Stimulated activated CD4-positive, alpha-beta T cell treated with anti-CD3 and anti-CD28 coated beads, TNF-alpha, amount 100 ng/mL, for 1 hour (primary cell): ENCODE measurements around the gene ABR.
"Not testable (repeated sequence)": the region's sequence is repeated elsewhere in the genome, so short reads cannot be mapped to it uniquely, and the experiment has no call there.

Experiments
- DNase-seq, 3 donors: peaks; one replicate each; pipeline ENCODE4 v3.0.0-alpha.2; 2020; ENCODE audit warnings: low read depth in 3 of 3, low spot score in 1 of 3

ABR gene

DNA sequence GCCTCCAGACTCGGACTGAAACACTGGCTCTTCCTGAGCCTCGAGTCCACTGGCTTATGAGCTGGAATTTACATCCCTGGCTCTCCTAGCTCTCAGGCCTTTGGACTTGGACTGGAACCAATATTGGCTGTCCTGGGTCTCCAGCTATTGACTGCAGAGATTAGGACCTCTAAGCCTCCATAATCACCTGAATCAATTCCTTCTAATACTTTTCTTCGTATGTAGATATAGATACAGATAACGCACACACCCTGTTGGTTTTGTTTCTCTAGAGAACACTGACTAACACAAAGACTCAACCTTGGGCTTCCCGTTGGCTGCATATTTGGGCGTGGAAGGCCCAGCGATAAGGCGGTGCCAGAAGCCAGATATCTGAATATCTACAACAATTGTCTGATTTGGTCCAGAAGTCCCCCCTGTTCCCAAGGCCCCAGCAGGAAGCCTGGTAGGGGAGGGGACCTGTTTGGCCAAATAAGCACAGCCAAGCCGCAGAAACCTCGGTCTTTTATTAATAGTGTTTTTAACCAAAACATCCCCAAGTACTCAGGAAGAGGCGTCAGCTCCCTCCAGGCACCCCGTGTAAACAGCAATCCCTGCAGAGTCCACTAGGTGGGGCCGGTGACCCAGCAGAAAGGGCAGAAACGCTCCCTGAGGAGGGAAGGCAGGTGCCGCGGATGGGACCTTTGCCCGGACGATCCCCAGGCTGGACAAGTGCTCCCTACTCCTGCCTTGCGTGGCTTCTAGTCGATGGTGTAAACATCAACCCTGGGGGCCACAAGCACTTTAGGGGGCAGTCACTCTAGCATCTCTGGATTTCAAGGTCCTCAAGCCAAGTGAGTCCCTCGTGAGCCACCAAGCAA, 57.0 kb downstream of the ABR start:
- DNase-seq: peak; percentile 47 to 80 (median 64)

DNA sequence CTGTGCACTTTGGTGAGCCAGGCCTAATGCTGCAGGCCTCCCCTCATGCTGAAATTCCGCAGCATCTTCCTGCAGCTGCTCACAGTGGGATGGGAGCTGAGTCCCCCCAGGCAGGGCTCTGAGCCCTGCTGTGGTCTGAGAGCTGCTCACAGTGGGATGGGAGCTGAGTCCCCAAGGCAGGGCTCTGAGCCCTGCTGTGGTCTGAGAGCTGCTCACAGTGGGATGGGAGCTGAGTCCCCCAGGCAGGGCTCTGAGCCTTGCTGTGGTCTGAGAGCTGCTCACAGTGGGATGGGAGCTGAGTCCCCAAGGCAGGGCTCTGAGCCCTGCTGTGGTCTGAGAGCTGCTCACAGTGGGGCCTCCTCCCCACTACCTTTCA, 58.4 kb downstream of the ABR start:
- DNase-seq: not testable (repeated sequence)

DNA sequence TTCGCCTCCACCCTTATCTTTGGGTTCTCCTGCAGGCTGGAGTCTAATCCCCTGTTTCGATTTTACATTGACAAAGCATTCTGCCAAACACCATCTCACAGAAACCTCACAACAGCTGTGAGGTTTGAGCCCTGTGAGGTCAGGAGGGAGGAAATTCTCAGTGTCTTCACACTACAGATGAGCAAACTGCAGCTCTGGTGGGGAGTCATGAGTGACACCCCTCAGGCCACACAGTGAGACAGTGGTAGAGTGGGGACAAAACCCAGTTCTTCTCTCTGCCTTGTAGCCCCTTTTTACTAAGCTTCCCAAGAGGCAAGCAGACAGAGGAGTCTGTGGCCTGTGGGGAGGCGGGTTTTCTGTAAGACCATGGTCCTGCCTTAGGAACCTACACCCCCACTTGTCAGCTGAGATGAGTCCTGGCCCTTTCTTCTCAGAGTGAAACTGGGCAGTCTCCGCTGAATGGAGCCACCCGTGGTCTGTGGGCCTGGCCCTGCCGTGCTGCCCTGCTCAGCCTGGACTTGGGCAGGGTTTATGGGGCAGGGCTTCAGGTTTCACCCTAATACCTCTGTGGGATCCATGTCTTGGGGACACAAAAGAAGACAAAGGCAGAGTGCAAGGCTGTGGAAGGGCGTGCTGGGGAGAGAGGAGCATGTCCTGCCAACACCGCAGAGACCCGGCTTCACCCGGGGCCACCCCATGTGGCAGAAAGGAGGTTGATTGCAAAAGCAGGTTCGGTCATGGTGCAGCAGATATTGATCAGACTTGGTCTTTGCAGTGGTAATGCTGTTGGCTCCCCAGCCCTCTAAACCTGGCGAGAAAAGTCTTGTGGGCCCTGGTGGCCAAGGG, 59.0 kb downstream of the ABR start:
- DNase-seq: no peak

DNA sequence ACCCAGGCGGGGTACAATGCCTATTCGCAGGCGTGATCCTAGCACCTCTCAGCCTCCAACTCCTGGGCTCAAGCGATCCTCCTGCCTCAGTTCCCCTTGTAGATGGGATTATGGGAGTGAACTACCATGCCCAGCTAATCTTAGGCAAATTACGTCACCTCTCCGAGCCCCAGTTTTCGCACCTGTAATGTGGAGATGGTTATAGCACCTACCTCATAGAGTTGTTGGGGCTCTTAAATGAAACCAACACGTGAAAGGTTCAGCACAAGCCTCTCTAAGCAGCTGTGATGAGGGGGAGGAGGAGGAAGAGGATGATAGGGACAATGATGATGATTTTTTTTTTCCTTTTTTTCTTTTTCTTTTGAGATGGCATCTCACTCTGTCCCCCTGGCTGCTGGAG, 59.9 kb downstream of the ABR start:
- no peak for DNase-seq

DNA sequence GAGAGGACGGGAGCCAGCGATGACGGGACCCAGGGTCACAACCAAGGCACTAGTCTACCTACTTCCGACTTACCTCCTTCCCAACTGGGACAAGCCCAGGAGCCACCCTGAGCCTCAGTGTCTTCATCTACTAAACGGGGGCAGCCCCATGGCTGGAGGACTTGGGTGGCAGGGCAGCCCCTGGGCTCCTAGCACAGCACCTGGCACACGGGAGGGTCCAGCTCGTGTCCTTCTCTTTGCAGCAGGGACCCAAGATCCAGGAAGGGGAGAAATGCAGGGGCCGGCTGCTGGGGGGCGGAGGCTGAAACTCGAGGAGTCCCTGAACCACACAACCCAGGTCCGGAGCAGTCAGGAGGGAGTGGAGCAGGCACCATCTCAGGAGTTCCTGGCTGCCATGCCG, 63.2 kb downstream of the ABR start:
- DNase-seq: no peak

DNA sequence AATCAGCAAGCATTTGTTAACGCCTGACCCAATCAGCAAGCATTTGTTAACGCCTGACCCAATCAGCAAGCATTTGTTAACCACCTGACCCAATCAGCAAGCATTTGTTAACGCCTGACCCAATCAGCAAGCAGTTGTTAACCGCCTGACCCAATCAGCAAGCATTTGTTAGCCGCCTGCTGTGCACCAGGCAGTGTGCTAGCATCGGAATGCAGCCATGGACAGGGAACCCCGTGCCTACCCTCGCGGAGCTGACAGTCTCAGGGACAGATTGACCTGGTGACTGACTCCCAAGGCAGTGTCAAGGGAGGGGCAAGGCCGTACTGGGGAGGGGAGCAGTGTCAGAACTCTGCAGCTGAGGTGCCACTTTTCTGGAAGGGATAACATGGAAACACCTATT, 66.9 kb downstream of the ABR start:
- DNase-seq: no peak

DNA sequence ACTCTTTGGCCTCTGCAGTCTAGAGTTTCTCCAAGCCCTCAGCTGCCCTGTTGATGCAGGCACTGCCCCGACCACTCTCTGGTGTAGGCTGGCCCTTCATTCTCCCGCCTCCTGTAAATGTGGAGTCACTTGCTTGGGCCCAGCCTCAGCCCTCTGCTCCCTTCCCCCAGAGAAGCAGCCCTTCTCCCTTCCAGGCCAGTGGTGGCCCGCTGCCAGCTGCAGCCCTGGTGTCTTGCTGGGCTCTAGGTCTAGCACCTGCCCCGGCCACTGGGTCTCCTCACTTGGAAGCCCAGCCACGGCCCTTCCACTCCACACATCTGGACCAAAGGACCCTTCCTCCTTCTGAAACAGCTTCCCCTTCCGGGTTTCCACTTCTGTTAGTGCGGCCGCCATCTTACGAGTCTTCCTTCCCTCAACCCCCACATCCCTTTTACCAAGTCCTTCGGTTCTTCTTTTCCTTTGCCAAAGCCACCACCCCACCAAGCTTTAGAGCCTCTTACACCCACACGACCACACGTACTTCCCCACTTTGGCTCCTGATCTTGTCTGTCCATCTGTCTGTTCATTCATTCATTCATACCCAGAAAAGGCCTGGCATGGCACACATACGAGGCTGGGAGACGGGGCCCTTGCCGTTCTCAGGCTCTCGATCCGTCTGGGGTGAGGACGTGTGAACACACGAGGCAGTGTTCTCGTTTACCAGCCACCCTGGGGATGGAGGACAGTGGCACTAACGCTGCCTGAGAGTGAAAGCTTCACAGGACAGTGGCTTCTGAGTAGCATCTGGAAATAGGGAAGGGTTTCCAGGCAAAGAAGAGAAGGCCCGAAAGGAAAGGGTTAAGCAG, 68.0 kb downstream of the ABR start:
- DNase-seq: no peak

DNA sequence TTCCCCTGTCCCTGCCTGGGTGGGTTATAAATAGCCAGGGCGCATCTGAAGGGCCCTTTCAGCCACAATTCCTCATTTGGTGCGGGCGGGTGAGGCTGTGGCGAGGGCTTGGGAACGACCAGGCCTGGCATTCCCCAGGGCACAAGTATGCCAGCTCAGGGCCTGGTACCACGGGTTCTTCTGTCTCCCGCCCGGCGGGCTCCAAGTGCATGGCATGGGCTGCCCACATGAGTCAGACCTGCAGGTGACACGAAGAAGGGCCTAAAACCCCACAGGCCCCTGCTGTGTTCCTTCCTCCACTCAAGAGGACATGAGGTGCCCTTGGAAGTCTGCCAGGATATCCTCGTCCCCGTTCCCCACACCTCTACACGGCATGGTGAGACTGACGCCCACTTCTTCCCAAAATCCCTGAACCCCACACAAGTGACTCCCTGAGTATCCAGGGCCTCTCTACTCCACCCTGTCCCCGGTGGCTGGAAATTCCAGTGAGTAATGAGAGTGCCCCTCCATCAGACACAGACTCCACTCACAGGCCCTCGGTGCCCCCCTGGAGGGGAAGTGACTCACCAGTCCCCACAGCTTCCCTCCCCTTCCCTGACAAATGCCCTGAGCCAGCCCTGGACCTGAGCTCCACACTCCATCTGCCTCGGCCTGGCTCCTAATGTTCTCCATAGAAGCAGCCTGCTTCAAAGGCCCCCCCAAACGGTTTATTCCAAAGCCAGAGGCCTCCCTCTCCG, 68.8 kb downstream of the ABR start:
- no peak for DNase-seq

DNA sequence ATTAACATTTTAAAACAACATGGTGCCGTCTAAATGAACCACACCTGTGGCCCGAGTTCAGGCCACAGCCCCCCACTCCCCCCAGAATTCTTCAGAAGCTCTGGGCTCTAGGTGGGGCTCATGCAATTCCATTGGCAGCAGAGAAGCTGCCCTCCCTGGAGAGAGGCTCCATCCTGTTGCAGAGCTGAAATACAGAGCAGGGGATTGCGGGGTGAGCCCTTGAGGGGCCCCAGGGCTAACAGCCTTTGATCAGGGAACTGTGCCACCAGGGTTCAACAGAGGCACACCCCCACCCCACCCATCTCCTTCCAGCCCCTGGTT, 69.3 kb downstream of the ABR start:
- no peak for DNase-seq

DNA sequence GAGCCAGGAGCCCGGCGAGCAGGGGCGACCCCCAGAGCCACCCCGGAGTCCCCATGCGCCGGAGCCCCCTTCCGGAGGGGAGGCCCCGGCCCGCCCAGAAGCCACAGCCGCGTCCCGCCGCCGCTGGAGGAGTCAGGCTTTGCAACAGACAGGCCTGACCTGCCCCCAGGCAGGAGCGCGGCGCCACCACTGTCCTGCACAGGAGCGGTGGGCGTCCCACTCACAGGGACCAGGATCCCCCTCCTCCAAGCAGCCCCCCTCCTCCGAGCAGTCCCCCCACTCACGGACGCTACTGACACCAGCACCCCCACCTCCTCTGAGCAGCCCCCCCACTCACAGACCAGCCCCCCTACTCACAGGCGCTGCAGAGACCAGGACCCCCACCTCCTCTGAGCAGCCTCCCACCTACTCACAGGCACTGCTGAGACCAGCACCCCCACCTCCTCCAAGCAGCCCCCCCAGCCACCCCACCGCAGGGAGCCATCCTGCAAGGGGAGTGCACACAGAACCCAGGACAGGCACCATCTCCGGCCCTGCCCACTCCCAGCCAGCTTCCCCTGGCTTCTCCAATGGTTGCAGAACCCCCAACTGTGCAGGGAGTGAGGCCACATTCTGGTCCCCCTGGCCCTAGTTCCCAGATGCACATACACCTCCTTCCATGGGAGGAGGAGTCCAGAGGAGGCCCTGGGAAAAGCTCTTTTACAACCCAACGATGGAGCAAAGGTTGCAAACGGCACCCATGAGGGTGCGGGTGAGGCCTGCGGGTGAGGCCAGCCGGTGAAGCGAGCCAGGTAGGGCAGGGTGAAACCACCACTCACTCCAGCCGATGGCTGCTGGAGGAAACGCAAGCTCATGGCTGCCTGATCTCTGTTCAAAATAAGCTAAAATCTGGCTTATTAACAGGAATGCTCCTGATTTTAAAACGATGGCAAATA, 69.9 kb downstream of the ABR start:
- no peak for DNase-seq

DNA sequence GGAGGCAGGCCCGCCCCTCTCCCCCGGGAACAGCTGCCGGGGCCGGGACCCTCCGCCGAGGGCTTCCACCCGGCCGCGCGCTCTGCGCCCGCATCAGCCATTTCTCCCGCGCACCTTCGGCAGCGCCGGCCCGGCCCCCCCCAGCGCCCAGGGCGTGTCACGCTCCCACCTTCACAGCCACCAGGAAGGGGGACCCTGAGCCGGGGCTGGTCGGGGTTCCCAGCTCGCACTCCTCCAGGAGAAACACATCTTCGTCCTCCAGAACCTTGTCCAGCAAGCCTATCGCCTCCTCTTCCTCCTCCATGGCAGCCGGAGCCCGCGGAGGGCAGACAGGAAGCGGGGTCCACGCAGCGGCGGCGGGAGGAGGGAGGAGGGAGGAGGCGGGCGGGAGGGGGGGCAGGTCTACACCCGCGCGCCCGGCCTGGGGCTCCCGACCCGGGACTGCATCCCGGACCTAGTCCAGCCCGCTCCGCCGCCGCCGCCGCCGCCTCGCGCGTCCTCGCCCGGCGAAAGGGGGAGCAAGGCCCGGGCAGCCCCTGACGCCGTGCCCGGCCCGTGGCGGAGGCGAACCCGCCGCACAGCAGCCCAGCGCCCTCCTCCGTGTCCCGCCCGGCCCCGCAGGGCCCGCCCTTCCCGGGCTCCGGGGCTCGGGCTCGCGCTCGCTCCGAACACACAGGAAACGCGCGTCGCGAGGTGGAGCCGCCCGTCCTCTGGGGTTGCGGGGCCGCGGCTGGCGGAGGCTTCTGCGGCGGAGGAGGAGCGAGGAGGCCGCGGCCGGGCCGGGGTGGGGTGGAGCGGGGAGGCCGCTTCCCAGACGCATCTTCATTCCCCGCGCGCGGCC, 70.8 kb downstream of the ABR start:
- DNase-seq: peak; percentile 25 to 41 (median 41)

DNA sequence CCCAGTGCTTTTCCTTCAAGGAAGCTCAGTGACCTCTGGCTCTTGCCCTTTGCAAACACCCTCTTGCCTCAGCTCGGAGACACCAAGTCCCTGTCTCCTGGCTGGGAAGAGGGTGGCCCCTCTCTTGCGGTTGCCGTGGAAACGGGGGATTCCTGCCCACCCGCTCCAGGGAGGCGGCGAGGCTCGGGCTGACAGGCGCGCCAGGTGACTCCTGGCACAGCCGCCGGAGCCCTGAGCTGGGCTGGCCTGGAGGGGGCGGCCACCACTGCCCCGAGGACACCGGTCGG, 71.4 kb downstream of the ABR start:
- DNase-seq: no peak

DNA sequence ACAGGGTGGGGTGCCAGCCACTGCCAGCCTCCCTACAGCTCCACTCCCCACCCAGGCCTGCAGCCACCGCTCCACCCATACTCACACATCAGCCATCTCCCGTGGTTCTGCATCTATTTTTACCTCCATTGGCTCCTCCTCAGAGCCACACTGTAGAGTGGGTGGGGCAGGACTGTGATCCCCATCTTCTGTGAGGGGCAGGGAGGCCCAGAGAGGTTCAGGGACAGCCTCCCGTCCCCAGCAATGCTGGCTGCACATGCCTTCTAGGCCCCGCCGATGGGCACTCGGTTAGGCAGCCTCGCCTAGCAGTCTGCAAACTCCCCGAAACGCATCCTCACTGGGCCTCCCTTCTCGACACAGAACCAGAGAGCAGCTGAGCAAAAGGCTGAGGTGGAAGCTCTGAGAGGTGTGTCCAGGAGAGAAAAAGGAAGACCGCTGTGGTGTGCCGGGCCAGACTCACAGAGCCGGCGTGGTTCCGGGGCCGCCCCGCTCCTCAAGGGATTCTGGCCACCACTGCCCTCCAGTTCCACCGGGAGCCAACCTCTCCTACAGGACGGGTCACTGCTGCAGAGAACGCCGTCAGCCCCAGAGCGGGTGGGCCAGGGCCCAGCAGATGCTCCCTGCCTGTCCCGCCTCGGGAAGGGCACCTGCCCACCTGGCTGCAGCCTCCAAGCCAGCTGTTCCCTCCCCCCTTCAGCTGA, 71.9 kb downstream of the ABR start:
- DNase-seq: no peak

DNA sequence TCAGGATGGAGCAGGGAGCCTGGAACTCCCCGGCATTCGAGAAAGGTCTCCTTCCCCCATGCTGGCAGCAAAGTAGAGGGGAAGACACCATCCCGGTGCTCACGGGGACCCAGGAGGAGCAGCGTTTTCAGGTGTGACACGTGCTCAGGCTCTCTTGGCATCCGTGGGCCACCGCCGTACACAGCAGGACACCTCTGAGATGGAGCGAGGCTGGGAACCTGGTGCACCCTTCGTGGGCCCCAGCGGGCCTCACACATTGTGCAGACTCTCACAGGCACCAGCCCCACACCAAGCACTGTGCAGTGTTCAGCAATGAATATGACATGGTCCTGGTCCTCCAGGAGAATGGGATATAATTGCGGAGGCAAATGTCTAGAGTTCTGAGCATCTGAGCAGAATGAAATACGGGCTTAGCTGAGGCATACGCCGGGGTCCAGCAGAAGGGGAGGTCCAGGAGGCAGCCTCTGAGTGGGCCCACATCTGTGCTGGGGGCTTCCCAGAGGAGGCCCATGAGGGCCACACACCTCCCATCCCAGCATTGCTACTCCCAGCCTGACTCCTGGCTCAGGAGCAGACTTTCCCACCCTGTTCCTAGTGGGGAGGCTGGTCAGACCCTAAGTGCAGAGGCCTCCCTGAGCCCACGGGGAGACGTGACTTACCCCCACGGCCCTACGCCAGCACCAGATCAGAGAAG, 72.6 kb downstream of the ABR start:
- DNase-seq: no peak

DNA sequence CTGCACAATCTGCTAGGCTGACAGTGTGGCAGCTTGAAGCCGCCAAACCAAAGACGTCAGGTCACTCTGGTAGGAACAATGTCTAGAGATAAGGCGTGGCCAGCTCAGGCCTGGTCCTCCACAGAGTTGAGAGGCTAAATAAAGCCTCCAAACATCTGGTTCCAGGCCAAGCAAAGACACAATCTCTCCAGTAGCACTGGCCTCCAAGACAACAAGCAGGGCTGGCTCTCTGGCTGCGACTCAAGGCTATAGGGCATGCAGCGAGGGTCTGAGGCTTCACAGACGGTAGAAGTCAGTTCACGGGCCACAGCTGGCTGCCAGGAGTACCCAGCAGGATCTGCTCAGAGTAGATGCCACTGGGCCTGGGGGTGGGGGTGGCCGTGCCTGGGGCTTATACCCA, 75.6 kb downstream of the ABR start:
- DNase-seq: no peak

DNA sequence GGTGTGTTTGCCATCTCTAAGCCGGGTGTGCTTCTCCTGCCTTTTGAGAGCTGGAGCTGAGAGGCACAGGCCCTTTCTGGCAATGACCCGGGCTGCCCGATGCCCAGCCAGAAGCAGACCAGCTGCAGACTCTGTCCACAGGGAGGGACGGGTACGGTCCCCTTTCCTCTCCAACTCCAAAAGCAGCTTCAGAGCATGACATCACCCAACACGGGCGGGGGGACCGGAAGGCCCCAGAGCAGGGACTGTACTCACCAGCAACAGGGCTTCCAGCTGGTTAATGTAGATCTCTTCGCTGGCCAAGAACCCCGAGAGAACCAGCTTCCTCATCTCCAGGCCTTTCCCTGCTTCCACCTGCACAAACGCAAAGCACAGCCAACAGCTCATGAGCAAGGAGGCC, 79.4 kb downstream of the ABR start:
- DNase-seq: no peak

DNA sequence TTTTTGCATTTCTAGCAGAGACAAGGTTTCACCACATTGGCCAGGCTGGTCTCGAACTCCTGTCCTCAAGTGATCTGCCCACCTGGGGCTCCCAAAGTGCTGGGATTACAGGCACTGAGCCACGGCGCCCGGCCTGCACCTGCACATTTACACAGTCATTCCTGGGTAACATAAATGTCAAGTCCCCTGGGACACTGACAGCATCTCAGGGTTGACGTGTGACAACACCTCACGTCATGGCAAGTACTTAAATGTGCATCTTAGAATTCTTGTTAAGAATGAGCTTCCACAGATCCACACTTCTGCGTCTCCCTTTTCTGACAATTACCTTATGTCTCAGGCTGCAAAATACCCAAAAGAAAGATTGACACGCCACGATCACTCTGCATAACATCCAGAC, 80.5 kb downstream of the ABR start:
- DNase-seq: no peak
